ENCODE results near the gene DST. TPM values are rescaled to one million over a fixed set of nuclear protein-coding genes. Genes with fewer than 3 reads are reported as not detected.

Gene DST
- total RNA-seq, 1 experiment from 2014 or later, result 75.5 TPM

DNA sequence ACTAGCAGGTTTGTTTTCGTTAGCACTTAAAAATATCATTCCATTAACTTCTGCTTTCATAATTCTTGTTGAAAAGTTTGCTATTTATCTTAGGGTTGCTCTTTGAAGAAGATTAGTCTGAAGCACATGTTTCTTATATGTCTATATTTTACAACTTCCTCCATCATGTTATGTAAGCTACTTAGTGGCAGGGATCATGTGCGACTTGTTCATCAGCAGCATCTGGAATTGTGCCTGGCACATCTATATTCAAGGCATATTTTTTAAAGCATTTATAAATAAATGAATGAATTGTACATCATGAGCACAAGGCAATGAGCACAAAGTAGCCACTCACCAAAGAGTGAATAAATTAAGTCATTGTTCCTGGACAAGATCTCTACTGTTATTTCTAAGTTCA is 208.1 kb downstream of the DST start:
- DNase-seq (ENCODE audit: low spot score), result no peak

DNA sequence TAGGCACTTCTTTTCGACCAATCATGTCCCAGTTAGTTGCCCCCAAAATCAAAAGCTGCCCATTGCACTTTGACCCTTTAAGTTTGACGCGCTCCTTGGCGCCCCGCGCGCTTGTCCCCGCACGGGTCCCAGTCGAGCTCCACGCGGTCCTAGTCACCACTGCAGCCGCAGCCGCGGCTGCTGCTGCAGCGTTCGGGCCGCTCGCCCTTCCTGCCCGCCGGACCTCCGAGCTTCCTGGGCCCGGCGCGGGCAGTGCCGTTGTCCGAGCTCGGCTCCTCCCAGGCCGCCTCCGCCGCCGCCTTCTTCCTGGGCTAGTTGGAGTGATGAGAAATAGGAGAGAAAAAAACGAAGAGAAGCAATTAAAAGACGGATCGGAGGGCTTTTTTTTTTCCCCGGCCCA is 209.6 kb downstream of the DST start:
- DNase-seq (ENCODE audit: low spot score), result no peak

DNA sequence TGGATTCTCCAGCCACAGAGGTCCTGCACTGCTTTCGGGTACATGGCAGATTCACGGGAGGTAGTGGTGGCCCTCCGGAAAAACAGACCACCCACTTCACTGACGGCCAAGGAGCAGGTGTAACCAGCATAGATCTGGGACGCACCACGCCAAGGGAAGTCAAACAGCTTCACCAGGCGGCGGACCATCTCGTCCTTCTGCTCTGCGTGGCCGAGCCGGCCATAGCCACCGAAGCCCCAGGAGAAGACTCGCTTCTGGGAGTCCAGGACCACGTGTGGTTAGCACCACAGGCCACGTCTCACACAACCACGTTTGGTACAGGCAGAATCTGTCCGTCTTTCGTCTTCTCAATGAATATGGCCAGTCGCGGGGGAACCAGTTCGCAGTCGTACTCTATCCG is 210.5 kb downstream of the DST start:
- DNase-seq (ENCODE audit: low spot score), result no peak

DNA sequence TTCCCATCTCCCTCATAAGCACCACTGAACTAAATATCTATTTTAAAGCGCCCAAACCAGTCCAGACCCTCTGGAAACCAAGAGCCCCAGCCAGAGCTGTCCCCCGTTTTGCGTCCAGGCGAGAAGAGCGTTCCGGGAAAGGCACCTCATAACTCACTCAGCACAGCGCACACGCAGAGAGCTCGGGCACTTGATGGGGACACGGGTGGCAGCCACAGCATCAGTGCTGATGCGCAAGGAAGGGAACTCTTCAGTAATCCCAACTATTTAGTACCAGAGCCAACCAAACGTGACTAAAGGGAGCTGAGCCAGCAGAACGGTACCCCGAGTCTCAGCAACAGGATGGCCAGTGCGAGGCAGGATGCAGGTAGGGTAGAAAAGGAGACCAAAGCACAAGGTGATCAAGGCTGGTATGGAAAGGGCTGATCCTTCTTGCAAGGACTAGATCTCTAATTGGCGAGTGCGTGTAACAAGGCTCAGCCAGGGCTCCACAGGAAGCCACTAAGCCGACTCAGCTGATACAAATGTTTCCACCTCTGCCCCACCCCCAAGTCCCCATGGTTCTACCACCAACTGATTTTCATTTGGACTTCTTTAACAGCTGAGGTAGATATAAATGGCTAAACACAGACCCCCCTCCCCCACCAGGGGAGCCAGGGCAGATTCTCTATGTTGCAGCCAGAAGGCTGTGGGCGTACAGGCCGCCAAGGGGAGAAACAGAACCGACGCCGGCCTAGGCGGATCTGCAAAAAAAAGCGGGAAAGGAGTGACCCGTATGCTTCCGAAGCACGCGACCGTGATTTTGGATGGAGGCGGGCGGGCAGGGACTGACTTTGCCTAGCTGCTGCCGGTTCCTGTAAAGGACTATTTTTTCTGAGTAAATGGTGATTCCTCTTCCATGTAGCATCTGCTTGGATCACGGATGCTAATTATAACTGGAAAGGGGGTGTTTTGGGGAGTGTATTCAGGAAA is 211.8 kb downstream of the DST start:
- DNase-seq (ENCODE audit: low spot score), result no peak

DNA sequence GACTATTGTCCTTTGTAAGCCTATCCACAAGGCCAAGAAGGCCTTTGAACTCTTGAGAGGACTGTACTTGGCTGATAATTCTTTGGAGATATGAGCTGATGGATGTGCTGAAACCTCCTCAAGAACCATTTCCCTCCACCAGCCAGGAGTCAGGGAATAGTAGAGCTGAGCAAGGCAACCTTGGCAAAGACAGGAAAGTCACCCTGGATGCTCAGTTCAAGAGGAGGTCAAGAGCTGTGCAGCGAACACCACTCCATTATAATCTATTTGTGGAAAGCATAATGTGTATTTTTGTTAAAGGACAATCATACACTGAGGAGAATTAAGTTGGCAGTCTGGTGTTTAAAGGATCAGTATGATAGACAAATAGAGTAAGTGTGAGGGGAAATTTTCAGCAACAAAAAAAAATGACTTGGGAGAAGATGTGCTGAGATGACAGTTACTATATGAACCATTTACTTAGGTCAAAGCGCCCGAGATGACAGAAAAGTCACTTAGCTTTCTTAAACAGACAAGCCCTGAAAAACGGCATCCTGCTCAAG is 218.1 kb downstream of the DST start:
- DNase-seq (ENCODE audit: low spot score), result no peak

DNA sequence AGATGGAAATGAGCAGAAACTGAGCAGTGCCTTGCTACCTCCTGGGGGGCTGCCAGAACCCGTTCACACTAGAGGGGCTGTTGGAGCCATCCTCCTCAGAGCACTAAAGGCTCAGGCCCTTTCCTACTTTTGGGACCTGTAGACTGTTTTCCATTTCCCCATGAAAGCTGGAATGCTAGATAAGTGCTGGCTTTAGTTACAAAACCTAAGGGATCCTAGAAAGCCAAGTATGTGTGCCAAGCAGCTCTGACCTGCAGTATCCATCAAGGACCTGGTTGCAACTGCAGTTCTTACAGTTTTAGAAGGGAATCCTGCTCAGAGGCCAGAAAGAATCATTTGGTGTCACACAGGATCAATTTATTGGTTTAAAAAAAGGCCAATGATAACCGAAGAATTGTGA is 218.6 kb downstream of the DST start:
- no peak for DNase-seq (ENCODE audit: low spot score)

DNA sequence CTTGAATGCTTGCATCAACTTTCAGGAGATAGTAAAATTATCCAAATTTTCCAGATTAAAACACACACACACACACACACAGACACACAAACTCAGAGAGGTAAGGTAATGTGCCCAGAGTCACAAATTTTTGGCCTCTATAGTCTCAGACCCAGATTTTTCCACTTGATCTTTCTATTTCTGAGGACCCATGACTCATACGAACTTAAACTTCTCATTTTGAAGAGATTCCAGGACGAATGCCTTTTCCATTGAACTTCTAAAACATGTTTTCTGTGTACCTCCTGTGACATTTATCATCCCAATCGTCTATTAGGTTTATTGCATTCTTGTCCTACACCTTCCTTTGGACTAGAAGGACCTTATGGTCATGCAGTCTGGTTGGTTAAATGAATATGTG is 222.4 kb downstream of the DST start:
- no peak for DNase-seq (ENCODE audit: low spot score)

DNA sequence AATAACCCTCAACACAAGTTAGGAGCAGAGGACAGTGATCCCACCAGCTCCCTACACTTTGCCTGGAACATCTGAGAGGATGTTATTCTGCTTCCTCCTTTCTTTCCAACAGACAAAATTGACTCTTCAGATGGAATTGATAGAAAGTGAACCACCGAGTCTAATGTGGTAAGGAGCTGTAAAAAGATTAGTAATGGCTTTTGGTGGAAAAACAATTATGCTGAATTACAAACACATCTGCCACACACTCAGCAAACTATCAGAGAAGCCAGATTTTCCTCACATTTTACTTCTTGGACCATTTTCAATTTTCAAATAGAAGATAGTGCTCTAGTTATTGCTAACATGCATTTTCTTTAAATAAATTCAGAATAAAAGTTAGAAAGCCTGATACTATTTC is 223.5 kb downstream of the DST start:
- DNase-seq (ENCODE audit: low spot score), result no peak

DNA sequence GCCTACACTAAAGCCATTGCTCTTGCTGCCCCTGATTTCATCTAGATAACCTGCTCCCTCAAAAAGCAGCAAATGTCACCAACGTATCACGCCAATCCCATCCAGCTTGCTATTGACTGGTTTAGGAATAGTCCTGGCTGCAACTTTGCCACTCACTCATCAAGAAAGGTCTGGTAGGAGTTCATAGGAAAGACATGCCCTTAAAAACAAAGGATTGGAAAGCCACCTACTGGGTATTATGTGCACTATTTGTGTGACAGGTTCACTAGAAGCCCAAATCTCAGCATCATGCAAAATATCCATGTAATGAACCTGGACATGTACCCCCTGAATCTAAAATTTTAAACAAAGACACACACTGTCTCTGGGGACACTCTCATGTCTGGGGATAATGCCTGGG is 224.9 kb downstream of the DST start:
- DNase-seq (ENCODE audit: low spot score), result no peak

DNA sequence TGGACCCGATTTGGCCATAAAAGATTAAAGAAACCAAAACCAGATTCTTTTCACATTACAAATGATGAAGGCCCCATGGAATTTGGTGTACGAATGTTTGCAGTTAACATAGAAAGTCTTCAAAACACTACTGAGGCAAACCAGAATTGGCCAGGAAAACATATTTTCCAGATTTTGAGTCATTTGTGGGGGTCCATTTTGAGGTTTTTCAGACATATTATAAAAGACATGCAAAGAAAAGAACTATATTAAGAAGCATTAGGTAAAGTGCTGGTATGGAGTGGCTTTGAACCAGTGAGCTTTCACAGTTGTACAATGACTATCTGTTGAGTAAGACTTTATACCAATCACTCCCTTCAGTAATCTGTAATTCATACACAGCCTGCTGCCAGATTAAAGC is 226.4 kb downstream of the DST start:
- no peak for DNase-seq (ENCODE audit: low spot score)

DNA sequence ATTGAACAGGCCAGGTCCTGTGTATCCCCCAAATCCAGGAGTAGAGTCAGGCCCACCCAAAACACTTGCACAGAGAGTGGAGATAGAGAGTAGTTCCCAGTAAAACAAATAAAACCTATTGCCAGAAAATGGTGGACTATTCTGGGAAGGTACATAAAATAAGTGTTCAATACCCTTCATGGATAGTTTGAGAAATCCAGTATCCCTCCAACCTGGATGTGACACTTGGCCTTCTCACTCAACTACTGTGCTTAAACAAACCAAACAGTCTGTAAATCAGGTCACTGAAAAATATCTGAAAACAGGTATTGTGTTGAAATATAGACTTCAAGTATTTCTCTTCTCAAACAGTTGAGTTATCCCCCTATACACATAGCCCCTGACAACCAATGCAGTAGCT is 233.7 kb downstream of the DST start:
- DNase-seq (ENCODE audit: low spot score), result no peak

All from H4 (cell line).